T-cell (primary cell): ENCODE data around the gene MIA. TPM values are rescaled to one million over a fixed set of nuclear protein-coding genes. Genes with fewer than 3 reads are reported as not detected.
A peak's percentile ranks its signal among the peaks of the same experiment; 100 is the strongest.

Source experiments
- ATAC-seq, 4 experiments: fragments of 200-7000 bp in 3 of 4; fragments of 150-1000 bp in 1 of 4; cut with Tn5 transposase; replicated peaks in 1 of 4; 1 replicate in 3 of 4; 2 replicates in 1 of 4; pipeline ENCODE4 v1.10.0; 2021; ENCODE audit warnings: moderate library complexity in 3 of 4, mild to moderate bottlenecking in 2 of 4, moderate number of reproducible peaks in 1 of 4
- CTCF ChIA-PET, 2 donors: fragments of 300-600 bp; sonication (Branson Sonifier 250); formaldehyde crosslinking; loops; one replicate each; lab custom pipeline; 2022; ENCODE audit warnings: antibody characterized with exemption in 2 of 2; lab: Charles Lee
- POLR2A ChIA-PET, 2 donors: fragments of 300-600 bp; sonication (Branson Sonifier 250); formaldehyde crosslinking; loops; one replicate each; lab custom pipeline; 2022; ENCODE audit warnings: antibody characterized with exemption in 2 of 2; lab: Charles Lee
- DNase-seq, 35 experiments: peaks; one replicate each; pipeline versions ENCODE4 v3.0.0 to v3.0.0-alpha.2; 2013 to 2023
- H3K27ac ChIP-seq: one replicate; pipeline ENCODE4 v1.5.1; 2013; ENCODE audit warnings: low read length
- H3K27me3 ChIP-seq, 2 experiments: replicated peaks in 1 of 2; 1 replicate in 1 of 2; 2 replicates in 1 of 2; pipeline versions ENCODE4 v1.6.1 to v1.7.0; 2013; ENCODE audit warnings: low read length in 1 of 2, mixed read lengths in 1 of 2; ENCODE audit not compliant: control insufficient read depth in 2 of 2, insufficient read depth in 2 of 2; ENCODE audit errors: extremely low read depth in 1 of 2
- H3K36me3 ChIP-seq, 2 donors: 1 replicate in 1 of 2; 2 replicates in 1 of 2; pipeline versions ENCODE4 v1.6.1 to v1.7.0; 2013; ENCODE audit warnings: low read length in 1 of 2; ENCODE audit not compliant: control insufficient read depth in 2 of 2, insufficient read depth in 1 of 2; ENCODE audit errors: extremely low read depth in 1 of 2
- H3K4me1 ChIP-seq, 2 experiments: 1 replicate in 1 of 2; 2 replicates in 1 of 2; pipeline versions ENCODE4 v1.6.1 to v1.7.0; 2013; ENCODE audit warnings: low read length in 2 of 2, mixed read lengths in 1 of 2; ENCODE audit not compliant: insufficient read depth in 2 of 2, control insufficient read depth in 1 of 2; ENCODE audit errors: extremely low read depth in 1 of 2
- H3K4me3 ChIP-seq, 2 donors: 1 replicate in 1 of 2; 2 replicates in 1 of 2; pipeline versions ENCODE4 v1.5.1 to v1.7.0; 2013; ENCODE audit warnings: mild to moderate bottlenecking in 2 of 2, low read length in 1 of 2, moderate library complexity in 1 of 2; ENCODE audit not compliant: control insufficient read depth in 1 of 2; ENCODE audit errors: extremely low read depth in 1 of 2
- H3K9me3 ChIP-seq: 2 replicates; pipeline ENCODE4 v1.7.0; 2013
- H3K27ac Mint-ChIP-seq, 2 donors: one replicate each; pipeline ENCODE4 v1.8.0; 2020 to 2021; ENCODE audit warnings: mild to moderate bottlenecking in 2 of 2, mixed read lengths in 2 of 2
- H3K27me3 Mint-ChIP-seq, 2 donors: one replicate each; pipeline ENCODE4 v1.8.0; 2021 to 2022; ENCODE audit warnings: mixed read lengths in 2 of 2
- H3K36me3 Mint-ChIP-seq: one replicate; pipeline ENCODE4 v1.8.0; 2021; ENCODE audit warnings: mixed read lengths
- H3K4me1 Mint-ChIP-seq, 3 donors: one replicate each; pipeline ENCODE4 v1.8.0; 2020 to 2022; ENCODE audit warnings: mixed read lengths in 3 of 3, mild to moderate bottlenecking in 1 of 3
- H3K4me3 Mint-ChIP-seq, 3 donors: one replicate each; pipeline ENCODE4 v1.8.0; 2020 to 2022; ENCODE audit warnings: mild to moderate bottlenecking in 3 of 3, mixed read lengths in 3 of 3, moderate library complexity in 3 of 3
- H3K9me3 Mint-ChIP-seq, 3 donors: one replicate each; pipeline ENCODE4 v1.8.0; 2020 to 2022; ENCODE audit warnings: mixed read lengths in 3 of 3
- WGBS: methylation state at CpG from one replicate; pipeline ENCODE4 v1.1.5; 2013; ENCODE audit warnings: missing lambda C conversion rate; ENCODE audit not compliant: insufficient coverage; 5-methylcytosine and 5-hydroxymethylcytosine counted together
- total RNA-seq, 35 experiments: library from RNA in 6 of 35; stranded (reverse) in 6 of 35; fragments of 120-200 nt in 1 of 35; gene quantifications; one replicate each; pipeline versions ENCODE4 v1.2.1 to v1.2.4 and lab custom pipeline; 2013 to 2026

MIA gene
- total RNA-seq, 5 donors from 2014 or later (not counting 1 experiment from before 2014, with no cell fraction given) = 1.5 to 5.2 (median 4.1) TPM; not detected in 1

DNA sequence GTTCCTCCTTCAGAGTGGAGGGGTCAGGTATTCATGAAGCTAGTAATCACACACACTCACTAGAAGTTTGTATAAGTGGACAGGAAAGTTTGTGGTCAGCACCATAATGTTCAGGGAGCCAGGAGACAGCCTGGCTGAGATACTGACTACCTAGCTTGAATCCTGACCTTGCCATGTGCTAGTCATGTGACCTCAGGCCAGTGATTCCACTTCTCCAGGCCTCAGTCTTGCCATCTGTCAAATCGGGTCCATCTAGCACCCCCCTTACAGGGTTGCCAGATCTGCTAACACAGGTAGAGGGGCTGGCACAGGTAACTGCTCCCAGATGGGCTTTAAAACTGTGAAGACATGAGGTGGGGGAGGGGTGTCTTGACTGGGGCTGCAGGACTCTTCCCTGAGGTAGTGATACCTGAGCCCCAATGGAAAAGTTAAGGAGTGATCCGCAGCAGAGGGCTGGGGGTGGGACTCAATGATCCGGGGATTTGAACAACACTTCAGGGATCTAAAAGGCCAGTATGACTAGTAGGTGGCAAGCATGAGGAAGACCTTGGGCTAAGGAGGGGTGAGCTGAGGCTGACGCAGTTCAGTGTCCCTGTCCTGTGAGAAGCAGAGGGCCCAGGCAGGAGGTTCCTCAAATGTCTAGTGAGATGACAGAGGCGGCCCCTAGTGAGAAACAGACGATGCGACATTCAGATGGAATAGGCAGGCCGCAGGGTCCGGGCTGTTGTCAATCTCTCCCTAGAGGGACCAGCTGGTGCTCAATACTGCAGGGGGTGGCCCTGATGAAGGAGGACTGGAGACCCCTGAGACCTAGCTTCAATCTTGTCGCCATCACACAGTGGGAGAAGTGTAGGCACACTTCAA, 33.6 kb upstream of the MIA start:
- no peaks in the 10 kb centered on the region for H3K4me1 Mint-ChIP-seq
- peaks cover 17 to 19% of the 10 kb centered on the region in 2 donors for H3K36me3 ChIP-seq
- WGBS = 92% methylated on average over 5 of the region's 10 CpGs
- no peak overlapping the region for H3K27ac Mint-ChIP-seq
- CTCF ChIA-PET = no interaction called here
- ATAC-seq = no peak
- POLR2A ChIA-PET = interaction anchor here in 1 of 2 donors (0.7 kb wide), 1 partner anchor 533 kb away, joined by 5 read pairs; no protein-coding TSS in a partner anchor
- no peak overlapping the region for H3K27ac ChIP-seq
- H3K4me3 ChIP-seq = no peak overlapping the region
- no peak for DNase-seq
- H3K9me3 ChIP-seq = no peaks in the 10 kb centered on the region
- no peaks in the 10 kb centered on the region for H3K27me3 Mint-ChIP-seq
- H3K4me3 Mint-ChIP-seq = no peak overlapping the region
- H3K4me1 ChIP-seq = no peaks in the 10 kb centered on the region
- no peaks in the 10 kb centered on the region for H3K27me3 ChIP-seq
- H3K36me3 Mint-ChIP-seq = peaks cover 14% of the 10 kb centered on the region
- H3K9me3 Mint-ChIP-seq = no peaks in the 10 kb centered on the region

DNA sequence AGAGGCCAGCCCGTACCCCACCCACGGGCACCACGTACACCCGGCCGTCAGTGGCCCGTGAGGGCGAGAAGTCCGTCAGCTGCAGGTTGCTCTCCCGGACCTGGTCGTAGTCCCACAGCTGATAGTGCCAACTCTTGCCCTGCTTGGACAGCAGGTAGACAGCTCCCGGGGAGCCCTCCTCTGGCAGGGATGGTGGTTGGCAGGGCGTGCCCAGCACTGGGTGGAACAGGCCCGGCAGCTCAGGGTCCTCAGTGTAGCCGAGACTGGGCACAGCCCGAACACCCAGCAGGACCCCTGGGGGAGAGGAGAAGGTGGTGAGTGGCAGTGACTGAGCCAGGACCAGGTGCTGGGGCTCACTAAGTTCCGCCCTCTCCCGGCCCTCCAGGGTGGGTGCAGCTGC, 32.8 kb upstream of the MIA start:
- Mint-ChIP-seq H3K36me3 (peaks cover 12% of the 10 kb centered on the region), H3K9me3 (no peaks in the 10 kb centered on the region), H3K4me3 (no peak overlapping the region), H3K27me3 (no peaks in the 10 kb centered on the region), H3K4me1 (no peaks in the 10 kb centered on the region), H3K27ac (no peak overlapping the region)
- Histone ChIP-seq H3K36me3 (peaks cover 12% of the 10 kb centered on the region in 2 donors), H3K27me3 (no peaks in the 10 kb centered on the region), H3K4me1 (no peaks in the 10 kb centered on the region), H3K9me3 (no peaks in the 10 kb centered on the region), H3K4me3 (no peak overlapping the region), H3K27ac (no peak overlapping the region)
- 90% methylated on average over 16 of the region's 17 CpGs for WGBS
- DNase-seq = no peak
- ChIA-PET POLR2A (no interaction called here), CTCF (no interaction called here)
- ATAC-seq = no peak

DNA sequence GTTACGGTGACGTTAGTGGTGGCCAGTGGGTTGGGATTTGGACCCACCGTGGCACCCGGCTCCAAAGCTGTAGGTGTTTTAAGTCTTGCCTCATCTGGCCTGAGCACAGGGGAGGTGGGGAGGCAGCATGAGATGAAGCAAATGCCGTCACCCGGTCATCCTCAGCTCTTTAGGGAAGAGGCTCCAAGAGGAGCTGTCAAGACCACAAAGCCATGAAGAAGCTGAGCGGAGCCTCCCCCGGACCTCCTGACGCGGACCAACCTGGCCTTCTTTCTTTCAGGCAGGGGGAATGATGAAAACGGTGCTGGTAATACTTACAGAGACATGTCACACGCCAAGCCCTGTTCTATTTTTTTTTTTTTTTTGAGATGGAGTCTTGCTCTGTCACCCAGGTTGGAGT, 32.4 kb upstream of the MIA start:
- no peaks in the 10 kb centered on the region for H3K9me3 ChIP-seq
- no peak overlapping the region for H3K27ac ChIP-seq
- no peak overlapping the region for H3K4me3 ChIP-seq
- peaks cover 9 to 12% of the 10 kb centered on the region in 2 donors for H3K36me3 ChIP-seq
- Mint-ChIP-seq H3K4me3 (no peak overlapping the region), H3K4me1 (no peaks in the 10 kb centered on the region), H3K9me3 (no peaks in the 10 kb centered on the region), H3K27ac (no peak overlapping the region), H3K36me3 (peaks cover 10% of the 10 kb centered on the region), H3K27me3 (no peaks in the 10 kb centered on the region)
- no peaks in the 10 kb centered on the region for H3K4me1 ChIP-seq
- WGBS = 93% methylated on average over 10 of the region's 12 CpGs
- CTCF ChIA-PET = no interaction called here
- POLR2A ChIA-PET = no interaction called here
- DNase-seq = no peak
- H3K27me3 ChIP-seq = no peaks in the 10 kb centered on the region
- no peak for ATAC-seq

DNA sequence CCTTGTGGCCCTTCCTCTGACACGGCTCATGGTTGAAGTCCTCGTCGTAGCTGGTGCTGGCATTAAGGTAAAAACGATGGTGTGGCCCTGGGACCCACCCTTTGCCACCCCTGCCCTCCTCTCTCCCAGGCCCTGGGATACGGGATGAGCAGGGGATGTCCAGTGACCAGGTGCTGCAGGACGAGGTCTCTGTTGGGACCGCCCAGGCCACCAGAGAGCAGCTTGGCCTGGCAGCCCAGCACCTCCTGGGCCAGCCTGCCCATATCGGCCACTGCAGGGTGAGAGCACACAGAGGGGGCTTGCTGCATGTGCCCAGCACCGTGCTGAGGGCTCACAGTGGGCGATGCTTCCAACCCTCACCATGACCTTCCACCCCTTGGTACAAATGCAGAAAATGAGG, 31.4 kb upstream of the MIA start:
- POLR2A ChIA-PET = no interaction called here
- no peaks in the 10 kb centered on the region for H3K27me3 Mint-ChIP-seq
- Histone ChIP-seq H3K4me1 (no peaks in the 10 kb centered on the region), H3K27ac (no peak overlapping the region), H3K4me3 (no peak overlapping the region), H3K9me3 (no peaks in the 10 kb centered on the region), H3K27me3 (no peaks in the 10 kb centered on the region), H3K36me3 (peaks cover 6 to 12% of the 10 kb centered on the region in 2 donors)
- H3K4me3 Mint-ChIP-seq = no peak overlapping the region
- DNase-seq (no peak), ATAC-seq (no peak)
- CTCF ChIA-PET = interaction anchor here in 1 of 2 donors (0.5 to 0.6 kb wide), 2 partner anchors 73 to 380 kb away, joined by 5 to 12 read pairs; no protein-coding TSS in a partner anchor
- H3K9me3 Mint-ChIP-seq = no peaks in the 10 kb centered on the region
- H3K36me3 Mint-ChIP-seq = peaks cover 6% of the 10 kb centered on the region
- 96% methylated on average over 9 of the region's 10 CpGs for WGBS
- H3K27ac Mint-ChIP-seq = no peak overlapping the region
- peaks cover 0 to 3% (median 0%) of the 10 kb centered on the region in 3 donors for H3K4me1 Mint-ChIP-seq

DNA sequence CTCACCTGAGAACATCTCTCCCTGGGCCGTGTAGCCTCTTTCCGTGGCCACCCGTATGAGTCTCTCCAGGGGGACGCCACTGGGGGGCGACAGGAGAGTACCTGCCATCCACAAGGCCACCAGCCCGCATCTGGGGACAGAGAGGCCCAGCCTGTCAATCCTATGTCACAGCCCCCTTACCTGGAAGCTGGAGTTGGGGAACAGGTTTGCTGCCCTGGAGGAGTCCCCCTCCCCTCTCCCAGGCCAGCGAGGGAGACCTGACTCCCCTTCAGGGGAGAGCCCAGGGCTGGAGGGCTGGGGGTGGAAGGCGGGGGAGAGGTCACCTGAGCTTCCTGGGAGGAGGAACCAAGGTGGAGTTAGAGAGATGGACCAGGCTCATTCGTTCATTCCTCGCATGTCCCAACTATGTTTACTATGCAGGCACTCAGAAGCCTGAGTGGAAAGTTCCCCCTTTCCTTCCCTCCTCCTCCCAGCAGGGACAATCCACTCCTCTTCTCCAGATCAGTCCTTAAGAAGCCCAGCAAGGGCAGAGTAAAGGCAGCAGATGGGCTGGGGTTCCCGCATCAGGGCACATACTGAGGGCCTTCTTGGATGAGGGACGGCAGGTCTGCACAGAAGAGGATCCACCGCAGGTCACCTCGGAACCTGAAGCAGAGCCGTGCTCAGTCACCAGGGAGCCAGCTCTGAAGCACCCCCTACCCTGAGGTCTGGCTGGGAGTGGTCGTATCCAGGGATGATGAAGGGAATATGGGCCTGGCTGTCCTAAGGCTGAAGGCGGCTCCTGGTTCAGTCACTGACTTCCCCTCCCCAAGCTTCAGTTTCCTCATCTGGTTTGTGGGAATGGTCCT, 30.5 kb upstream of the MIA start:
- Mint-ChIP-seq H3K9me3 (no peaks in the 10 kb centered on the region), H3K4me1 (peaks cover 4 to 8% (median 7%) of the 10 kb centered on the region in 3 donors), H3K27me3 (no peaks in the 10 kb centered on the region), H3K27ac (peak overlapping the region in 1 of 2 donors; percentile 17), H3K36me3 (no peaks in the 10 kb centered on the region), H3K4me3 (no peak overlapping the region)
- no peaks in the 10 kb centered on the region for H3K9me3 ChIP-seq
- no peak overlapping the region for H3K27ac ChIP-seq
- no peaks in the 10 kb centered on the region for H3K27me3 ChIP-seq
- ChIA-PET CTCF (interaction anchor here in 1 of 2 donors (0.5 kb wide), 1 partner anchor 72 kb away, joined by 5 read pairs; no protein-coding TSS in a partner anchor), POLR2A (no interaction called here)
- peaks cover 0 to 7% of the 10 kb centered on the region in 2 experiments for H3K4me1 ChIP-seq
- peaks cover 4 to 8% of the 10 kb centered on the region in 2 donors for H3K36me3 ChIP-seq
- ATAC-seq (peak in 2 of 4 experiments; percentile 46 to 53), DNase-seq (peak in 7 of 35 experiments; percentile 7 to 43 (median 18))
- H3K4me3 ChIP-seq = no peak overlapping the region
- WGBS = 81% methylated on average over 5 of the region's 17 CpGs

DNA sequence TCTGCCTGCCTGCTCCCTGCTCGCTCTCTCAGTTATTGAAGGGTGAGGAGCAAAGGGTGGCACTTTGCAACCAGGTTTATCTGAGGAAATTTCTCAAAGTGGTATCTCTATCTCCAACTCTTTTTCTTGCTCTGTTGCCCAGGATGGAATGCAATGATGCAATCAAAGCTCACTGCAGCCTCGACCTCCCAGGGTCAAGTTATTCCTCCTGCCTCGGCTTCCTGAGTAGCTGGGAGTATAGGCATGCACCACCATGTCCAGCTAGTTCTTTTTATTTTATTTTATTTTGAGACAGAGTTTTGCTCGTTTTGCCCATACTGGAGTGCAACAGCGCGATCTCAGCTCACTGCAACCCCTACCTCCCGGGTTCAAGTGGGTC, 29.9 kb upstream of the MIA start:
- Mint-ChIP-seq H3K27me3 (no peaks in the 10 kb centered on the region), H3K27ac (no peak overlapping the region), H3K9me3 (no peaks in the 10 kb centered on the region), H3K4me1 (peaks cover 10 to 14% (median 13%) of the 10 kb centered on the region in 3 donors), H3K4me3 (no peak overlapping the region), H3K36me3 (no peaks in the 10 kb centered on the region)
- POLR2A ChIA-PET = no interaction called here
- no peak for DNase-seq
- H3K4me1 ChIP-seq = peaks cover 0 to 12% of the 10 kb centered on the region in 2 experiments
- no peaks in the 10 kb centered on the region for H3K9me3 ChIP-seq
- no peak for ATAC-seq
- no peak overlapping the region for H3K4me3 ChIP-seq
- CTCF ChIA-PET = no interaction called here
- H3K27ac ChIP-seq = no peak overlapping the region
- no peaks in the 10 kb centered on the region for H3K27me3 ChIP-seq
- peaks cover 3% of the 10 kb centered on the region in 2 donors for H3K36me3 ChIP-seq
- WGBS = no CpG with 5 or more reads among the region's 7 CpGs
